Esophagus (tissue), 2 donors: Measurements from ENCODE around the gene SGCA. TPM values are rescaled to one million over a fixed set of nuclear protein-coding genes. Genes with fewer than 3 reads are reported as not detected.
A peak's percentile ranks its signal among the peaks of the same experiment; 100 is the strongest.

ENCODE experiments used
- H3K27ac ChIP-seq, 2 donors: one replicate each; pipeline ENCODE4 v1.5.1; 2013; ENCODE audit warnings: low read depth in 2 of 2, mild to moderate bottlenecking in 2 of 2, inconsistent platforms in 1 of 2, low read length in 1 of 2, moderate library complexity in 1 of 2
- H3K27me3 ChIP-seq, 2 donors: one replicate each; pipeline ENCODE4 v1.6.1; 2013; ENCODE audit warnings: low read length in 2 of 2, control low read depth in 1 of 2, mild to moderate bottlenecking in 1 of 2; ENCODE audit not compliant: insufficient read depth in 2 of 2, control insufficient read depth in 1 of 2
- H3K36me3 ChIP-seq, 2 donors: one replicate each; pipeline ENCODE4 v1.6.1; 2013; ENCODE audit warnings: low read length in 1 of 2; ENCODE audit not compliant: control insufficient read depth in 2 of 2, insufficient read depth in 2 of 2
- H3K4me1 ChIP-seq, 2 donors: one replicate each; pipeline ENCODE4 v1.6.1; 2013; ENCODE audit warnings: low read length in 1 of 2; ENCODE audit not compliant: control insufficient read depth in 2 of 2, insufficient read depth in 2 of 2
- H3K4me3 ChIP-seq, 2 donors: one replicate each; pipeline ENCODE4 v1.5.1; 2013; ENCODE audit warnings: low read length in 2 of 2, mild to moderate bottlenecking in 2 of 2, low read depth in 1 of 2, moderate library complexity in 1 of 2
- H3K9me3 ChIP-seq, 2 donors: one replicate each; pipeline ENCODE4 v1.6.1; 2013; ENCODE audit warnings: mild to moderate bottlenecking in 2 of 2, low read depth in 1 of 2, low read length in 1 of 2, moderate library complexity in 1 of 2; ENCODE audit not compliant: control insufficient read depth in 2 of 2, insufficient read depth in 1 of 2
- WGBS, 2 donors: extraction: QIAGEN DNeasy Blood & Tissue Kit; methylation state at CpG; one replicate each; pipeline ENCODE4 v1.1.7; 2013; 5-methylcytosine and 5-hydroxymethylcytosine counted together
- polyA plus RNA-seq, 2 donors: library from polyadenylated mRNA; stranded (reverse); fragments of 200-250 nt; gene quantifications; one replicate each; pipeline ENCODE4 v1.2.3, GENCODE V29; 2013
- donor health status: healthy with polysubstance abuse.
- donor health status: Bipolar disorder and iron deficiency.

SGCA gene
- polyA plus RNA-seq, 2 donors = 7.1 to 10.0 TPM

DNA sequence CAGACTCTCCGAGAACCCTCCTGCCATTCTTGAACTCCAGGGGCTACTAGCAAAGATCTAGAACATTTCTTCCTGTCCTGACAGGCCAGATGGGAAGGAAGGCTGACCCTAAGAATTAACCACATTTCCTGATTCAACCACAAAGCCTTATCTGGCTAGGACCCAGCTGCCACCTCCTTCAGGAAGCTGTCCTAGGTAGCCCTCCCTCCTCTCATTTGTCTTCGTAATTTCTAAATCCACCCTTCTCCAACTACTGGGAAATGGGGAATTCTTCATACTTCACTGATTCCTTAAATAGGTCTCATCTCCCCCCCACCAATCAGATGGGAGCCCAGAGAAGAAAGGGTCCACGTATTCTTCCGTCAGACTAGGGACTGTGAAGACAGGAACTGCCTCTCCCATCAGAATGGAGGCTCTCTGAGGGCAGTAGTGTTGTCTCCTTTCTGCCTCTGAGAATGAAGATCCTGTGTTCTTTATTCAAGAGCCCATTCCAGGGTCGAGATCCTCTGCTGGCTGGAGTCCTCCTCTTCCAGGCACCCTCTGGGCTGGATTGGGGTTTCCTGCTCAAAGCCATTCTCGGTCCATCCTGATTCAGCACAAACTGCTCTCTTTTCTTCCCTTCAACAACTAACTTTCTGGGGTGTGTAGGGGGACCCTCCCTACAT lies 38.0 kb upstream of the SGCA start:
- Histone ChIP-seq H3K27ac (no peak overlapping the region), H3K4me1 (peaks cover 5% of the 10 kb centered on the region in 2 donors), H3K36me3 (no peaks in the 10 kb centered on the region), H3K9me3 (no peaks in the 10 kb centered on the region), H3K4me3 (no peak overlapping the region), H3K27me3 (no peaks in the 10 kb centered on the region)
- 58 to 65% methylated on average over 6 of the region's 6 CpGs for WGBS, 2 donors

DNA sequence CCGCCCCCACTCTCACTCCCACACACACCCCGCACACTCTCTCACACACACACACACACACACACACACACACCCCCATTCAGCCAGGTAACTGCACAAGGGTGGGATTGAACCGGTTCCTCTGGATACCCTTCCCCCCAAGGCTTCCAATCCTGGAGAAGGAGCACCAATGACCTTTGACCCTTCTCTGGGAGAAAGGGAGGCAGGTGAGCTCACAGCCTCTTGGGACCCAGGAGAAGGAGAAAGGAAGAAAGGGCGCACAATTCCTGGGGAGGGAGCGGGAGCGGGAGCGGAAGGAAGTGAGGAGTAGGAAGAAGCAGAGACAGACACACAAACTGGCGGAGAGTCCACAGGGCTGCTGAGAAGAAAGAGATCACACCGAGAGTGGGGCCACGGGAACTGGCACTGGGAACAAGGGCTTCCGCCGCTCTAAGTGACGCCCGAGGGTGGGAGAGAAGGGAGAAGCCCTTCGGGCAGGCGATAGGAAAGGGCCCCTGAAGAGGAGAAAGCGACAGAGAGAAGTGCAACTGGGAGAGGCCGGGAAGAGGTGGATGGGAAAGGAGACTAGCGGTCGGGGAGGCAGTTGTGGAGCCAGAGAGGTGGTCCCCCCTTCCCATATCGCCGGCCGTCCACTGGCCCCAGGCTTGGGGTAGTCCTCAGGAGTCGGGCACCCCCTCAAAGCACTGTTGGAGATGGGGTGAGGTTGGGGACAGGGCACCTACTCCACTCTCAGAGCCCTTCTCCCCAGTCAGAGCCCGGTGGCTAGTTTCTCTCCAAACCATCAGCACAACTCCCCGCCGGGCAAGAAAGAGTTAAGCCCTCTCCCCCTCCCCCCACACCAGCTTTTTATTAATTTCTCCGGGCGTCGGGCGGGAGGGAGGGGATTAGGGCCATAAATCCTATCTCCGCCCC lies 37.1 kb upstream of the SGCA start:
- Histone ChIP-seq H3K4me3 (peak overlapping the region in 1 of 2 donors; percentile 23), H3K27ac (no peak overlapping the region), H3K36me3 (peaks cover 0 to 2% of the 10 kb centered on the region in 2 donors), H3K4me1 (peaks cover 2 to 5% of the 10 kb centered on the region in 2 donors), H3K9me3 (no peaks in the 10 kb centered on the region), H3K27me3 (no peaks in the 10 kb centered on the region)
- WGBS, 2 donors = 23 to 29% methylated on average over 27 to 32 of the region's 32 CpGs

DNA sequence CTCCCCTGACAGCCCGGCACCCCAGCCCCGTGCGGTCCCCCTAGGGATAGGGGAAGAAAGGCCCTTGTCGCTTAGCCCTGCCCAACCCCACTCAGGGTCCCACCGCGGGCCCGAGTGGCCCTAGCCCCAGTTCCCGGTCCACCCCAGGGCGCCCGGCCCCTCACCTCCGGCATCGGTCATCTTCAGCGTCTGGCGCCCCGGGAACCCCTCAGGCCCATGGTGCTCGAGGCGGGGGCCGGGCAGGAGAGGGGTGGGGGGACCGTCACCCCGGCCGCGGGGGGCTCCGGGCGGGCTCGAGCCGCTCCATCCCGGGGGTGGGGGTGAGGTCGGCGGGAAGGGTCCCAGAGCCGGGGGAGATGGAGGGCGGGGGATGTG lies 36.5 kb upstream of the SGCA start:
- Histone ChIP-seq H3K27me3 (no peaks in the 10 kb centered on the region), H3K27ac (no peak overlapping the region), H3K36me3 (peaks cover 0 to 5% of the 10 kb centered on the region in 2 donors), H3K9me3 (no peaks in the 10 kb centered on the region), H3K4me3 (peak overlapping the region in 1 of 2 donors; percentile 23), H3K4me1 (peaks cover 0 to 3% of the 10 kb centered on the region in 2 donors)
- 1 to 2% methylated on average over 27 to 31 of the region's 31 CpGs for WGBS, 2 donors

DNA sequence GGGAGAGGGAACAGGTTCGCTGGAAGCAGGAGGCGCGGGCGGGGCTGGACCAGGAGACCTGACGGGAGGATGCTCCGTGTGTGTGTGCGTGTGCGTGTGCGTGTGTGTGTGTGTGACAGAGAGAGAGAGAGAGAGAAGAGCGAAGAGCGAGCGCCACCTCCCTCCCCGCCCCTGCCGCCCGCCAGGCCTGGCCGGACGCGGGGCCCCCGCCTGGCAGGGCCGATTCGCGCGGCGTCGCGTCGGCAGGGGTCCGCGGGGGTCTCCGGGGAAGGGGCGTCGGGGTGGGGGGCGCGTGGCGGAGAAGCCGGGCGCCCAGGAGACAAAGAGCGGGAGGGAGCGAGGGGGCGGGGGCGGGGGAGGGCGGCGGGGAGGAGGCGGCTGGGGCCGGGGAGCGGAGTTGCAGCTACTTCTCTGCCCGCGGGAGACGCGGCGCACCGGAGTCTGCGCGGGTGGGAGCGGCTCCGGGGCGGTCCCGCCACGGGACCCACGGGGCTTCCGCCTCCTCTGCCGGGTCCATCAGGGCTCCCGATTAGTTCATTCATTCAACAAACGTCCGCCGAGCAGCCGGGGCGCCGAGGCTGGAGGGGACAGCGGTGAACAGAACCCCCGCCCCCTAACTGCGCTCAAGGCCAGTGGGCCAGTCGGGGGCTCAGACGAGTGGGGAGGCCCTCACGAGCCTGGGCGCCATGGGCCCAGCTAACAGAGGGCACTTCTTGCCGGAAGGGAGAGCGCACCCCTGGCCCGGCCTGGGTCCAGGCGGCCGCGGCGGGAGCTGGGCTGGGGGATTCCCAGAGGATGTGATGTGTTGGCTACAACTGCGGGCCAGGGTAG lies 35.9 kb upstream of the SGCA start, which contains the start of gene SAMD14:
Gene SAMD14, minus strand, starts transcription at position 433 of the 831 bp plus-strand sequence. CDS start 5,201 bp downstream, outside the sequence.
- peaks cover 0 to 3% of the 10 kb centered on the region in 2 donors for H3K4me1 ChIP-seq
- 1% methylated on average over 41 to 84 of the region's 84 CpGs for WGBS, 2 donors
- H3K27me3 ChIP-seq = no peaks in the 10 kb centered on the region

GRCh38 chr17:50130559-50131305 lies 35.1 kb upstream of the SGCA start:
- no peak overlapping the region for H3K4me3 ChIP-seq
- WGBS, 2 donors = 37 to 49% methylated on average over 17 to 19 of the region's 19 CpGs
- peaks cover 0 to 14% of the 10 kb centered on the region in 2 donors for H3K36me3 ChIP-seq
- no peak overlapping the region for H3K27ac ChIP-seq
- no peaks in the 10 kb centered on the region for H3K27me3 ChIP-seq
- no peaks in the 10 kb centered on the region for H3K9me3 ChIP-seq
- H3K4me1 ChIP-seq = peaks cover 0 to 3% of the 10 kb centered on the region in 2 donors

More for the DNA sequence above, 35.9 kb upstream of the SGCA start, which contains the start of gene SAMD14:
- Histone ChIP-seq H3K9me3 (no peaks in the 10 kb centered on the region), H3K4me3 (peak within 1 kb of the TSS; percentile 19 to 23), H3K36me3 (peaks cover 0 to 10% of the 10 kb centered on the region in 2 donors), H3K27ac (no peak within 1 kb of the TSS)

GRCh38 chr17:50132104-50132794 lies 33.6 kb upstream of the SGCA start:
- no peak overlapping the region for H3K27ac ChIP-seq
- 68 to 74% methylated on average over 6 of the region's 6 CpGs for WGBS, 2 donors
- no peak overlapping the region for H3K4me3 ChIP-seq
- peaks cover 0 to 28% of the 10 kb centered on the region in 2 donors for H3K36me3 ChIP-seq
- no peaks in the 10 kb centered on the region for H3K27me3 ChIP-seq
- no peaks in the 10 kb centered on the region for H3K9me3 ChIP-seq
- peaks cover 0 to 3% of the 10 kb centered on the region in 2 donors for H3K4me1 ChIP-seq

DNA sequence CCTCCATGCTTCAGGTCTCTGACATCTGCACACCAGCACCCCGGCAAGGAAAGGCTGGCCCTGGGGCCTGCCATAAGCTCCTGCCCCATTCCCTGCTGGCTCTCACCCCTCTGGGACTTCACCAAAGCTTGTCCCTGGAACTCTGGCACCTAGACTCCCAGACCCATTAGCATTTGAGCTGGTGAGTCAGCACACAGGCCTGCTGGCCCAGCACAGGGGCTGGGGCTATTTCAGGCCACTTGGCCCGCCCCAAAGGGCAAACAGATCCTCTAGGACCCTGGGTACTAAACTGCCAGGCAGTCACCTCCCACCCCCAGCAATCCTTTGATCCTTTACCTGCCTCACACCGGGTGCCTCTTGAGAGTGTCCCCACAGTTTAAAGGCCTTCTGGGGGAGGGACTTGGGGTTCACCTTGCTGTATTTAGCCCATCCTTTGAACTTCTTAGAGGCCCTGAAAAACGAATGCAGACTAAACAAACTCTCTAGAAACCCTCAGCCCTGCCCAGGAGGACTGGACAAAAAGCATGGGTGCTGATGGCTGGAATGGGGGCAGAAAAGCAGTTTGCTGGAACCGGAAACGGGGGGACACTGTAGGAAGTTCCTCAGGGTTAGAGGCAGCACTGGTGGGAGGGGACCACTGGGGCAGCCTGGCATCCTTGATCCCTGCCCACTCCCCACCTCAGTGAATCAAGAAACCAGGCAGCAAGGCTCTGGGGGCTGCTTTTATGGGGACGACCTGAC lies 32.6 kb upstream of the SGCA start:
- H3K9me3 ChIP-seq = no peaks in the 10 kb centered on the region
- peaks cover 0 to 3% of the 10 kb centered on the region in 2 donors for H3K4me1 ChIP-seq
- H3K27ac ChIP-seq = peak overlapping the region; percentile 8 to 28
- WGBS, 2 donors = 54 to 56% methylated on average over 7 of the region's 7 CpGs
- H3K36me3 ChIP-seq = peaks cover under 1 to 38% of the 10 kb centered on the region in 2 donors
- no peaks in the 10 kb centered on the region for H3K27me3 ChIP-seq
- H3K4me3 ChIP-seq = no peak overlapping the region

DNA sequence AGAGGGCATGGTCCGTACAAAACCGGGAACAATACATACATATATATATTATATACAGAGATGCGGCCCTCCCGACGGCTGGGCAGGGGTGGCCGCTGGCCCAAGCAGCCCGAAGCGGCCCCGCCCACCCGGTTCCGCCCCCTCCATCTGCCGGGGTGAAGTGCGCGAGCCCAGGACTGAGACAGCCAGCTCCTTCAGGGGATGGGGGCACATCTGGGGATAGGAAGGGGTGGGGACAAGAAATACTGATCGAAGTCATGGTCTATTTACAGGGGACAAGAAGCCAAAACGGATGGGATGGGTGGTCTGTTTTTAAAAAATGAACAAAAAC lies 32.1 kb upstream of the SGCA start:
- WGBS, 2 donors = 39 to 42% methylated on average over 14 to 16 of the region's 16 CpGs
- peaks cover 4 to 43% of the 10 kb centered on the region in 2 donors for H3K36me3 ChIP-seq
- H3K4me3 ChIP-seq = no peak overlapping the region
- no peaks in the 10 kb centered on the region for H3K27me3 ChIP-seq
- H3K9me3 ChIP-seq = no peaks in the 10 kb centered on the region
- H3K27ac ChIP-seq = no peak overlapping the region
- H3K4me1 ChIP-seq = peaks cover 0 to 3% of the 10 kb centered on the region in 2 donors
